Right renal cortex interstitium (tissue), 3 donors: ENCODE measurements around the gene TAT. TPM values are rescaled to one million over a fixed set of nuclear protein-coding genes. Genes with fewer than 3 reads are reported as not detected.

Source experiments
- DNase-seq, 3 donors: peaks; one replicate each; pipeline ENCODE4 v3.0.0-alpha.2; 2013; ENCODE audit warnings: low read depth in 3 of 3, low spot score in 2 of 3
- polyA plus RNA-seq, 3 donors: library from polyadenylated mRNA; unstranded; fragments of 120-200 nt; gene quantifications; one replicate each; pipeline ENCODE4 v1.2.1, GENCODE V29; 2013; ENCODE audit not compliant: insufficient read length in 3 of 3

Gene TAT
- polyA plus RNA-seq, 3 donors: 0.03 to 0.07 (median 0.04) TPM

DNA sequence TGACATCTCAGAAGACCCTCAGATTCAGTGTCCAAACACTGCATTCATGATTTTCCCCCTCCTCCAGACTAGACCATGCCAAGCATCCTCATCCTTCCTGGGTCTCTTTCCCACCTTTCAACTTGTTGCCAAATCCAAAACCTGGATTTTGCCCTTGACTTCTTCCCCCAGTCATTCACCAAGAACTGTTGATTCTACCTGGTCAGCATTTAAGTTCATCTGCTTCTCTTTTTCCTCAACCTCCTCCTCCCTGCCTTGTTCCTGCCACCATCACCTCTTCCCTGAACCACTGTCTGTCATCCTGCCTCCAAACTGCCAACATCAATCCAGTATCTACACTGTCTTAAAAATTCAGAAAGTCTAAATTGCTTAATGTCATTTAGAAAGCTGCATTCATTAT is 29.7 kb downstream of the TAT start:
- DNase-seq: no peak

DNA sequence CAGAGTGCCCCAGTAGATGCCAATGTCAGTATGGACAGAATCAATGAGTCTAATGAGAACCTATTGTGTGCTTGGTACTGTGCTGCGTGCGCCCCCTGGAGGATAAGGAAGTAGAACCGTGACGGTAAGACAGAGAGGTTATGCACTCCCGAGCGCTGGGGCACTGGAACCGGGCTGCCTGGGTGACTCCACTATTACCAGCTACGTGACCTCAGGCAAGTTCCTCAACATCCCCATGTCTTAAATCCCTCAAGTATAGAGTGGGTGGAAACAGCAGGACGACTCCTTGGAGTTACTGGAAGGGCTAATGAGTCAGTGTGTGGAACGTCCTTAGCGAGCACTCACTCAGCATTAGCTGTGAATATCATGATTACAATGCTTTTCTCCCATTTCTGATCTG is 34.5 kb downstream of the TAT start:
- no peak for DNase-seq

DNA sequence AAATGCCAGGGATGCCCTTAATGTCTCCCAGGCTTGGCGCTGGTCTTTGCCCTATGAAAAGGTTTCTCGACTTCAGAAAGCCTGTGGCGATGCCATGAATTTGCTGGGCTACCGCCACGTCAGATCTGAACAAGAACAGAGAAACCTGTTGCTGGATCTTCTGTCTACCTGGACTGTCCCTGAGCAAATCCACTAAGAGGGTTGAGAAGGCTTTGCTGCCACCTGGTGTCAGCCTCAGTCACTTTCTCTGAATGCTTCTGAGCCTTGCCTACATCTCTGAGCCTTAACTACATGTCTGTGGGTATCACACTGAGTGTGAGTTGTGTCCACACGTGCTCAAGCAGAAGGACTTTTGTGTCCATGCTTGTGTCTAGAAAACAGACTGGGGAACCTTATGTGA is 39.2 kb downstream of the TAT start:
- no peak for DNase-seq

DNA sequence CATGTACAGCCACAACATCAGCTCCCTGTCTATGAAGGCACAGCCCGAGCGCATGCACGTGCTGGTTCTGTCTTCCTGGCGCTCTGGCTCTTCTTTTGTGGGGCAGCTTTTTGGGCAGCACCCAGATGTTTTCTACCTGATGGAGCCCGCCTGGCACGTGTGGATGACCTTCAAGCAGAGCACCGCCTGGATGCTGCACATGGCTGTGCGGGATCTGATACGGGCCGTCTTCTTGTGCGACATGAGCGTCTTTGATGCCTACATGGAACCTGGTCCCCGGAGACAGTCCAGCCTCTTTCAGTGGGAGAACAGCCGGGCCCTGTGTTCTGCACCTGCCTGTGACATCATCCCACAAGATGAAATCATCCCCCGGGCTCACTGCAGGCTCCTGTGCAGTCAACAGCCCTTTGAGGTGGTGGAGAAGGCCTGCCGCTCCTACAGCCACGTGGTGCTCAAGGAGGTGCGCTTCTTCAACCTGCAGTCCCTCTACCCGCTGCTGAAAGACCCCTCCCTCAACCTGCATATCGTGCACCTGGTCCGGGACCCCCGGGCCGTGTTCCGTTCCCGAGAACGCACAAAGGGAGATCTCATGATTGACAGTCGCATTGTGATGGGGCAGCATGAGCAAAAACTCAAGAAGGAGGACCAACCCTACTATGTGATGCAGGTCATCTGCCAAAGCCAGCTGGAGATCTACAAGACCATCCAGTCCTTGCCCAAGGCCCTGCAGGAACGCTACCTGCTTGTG is 40.0 kb downstream of the TAT start:
- no peak for DNase-seq

DNA sequence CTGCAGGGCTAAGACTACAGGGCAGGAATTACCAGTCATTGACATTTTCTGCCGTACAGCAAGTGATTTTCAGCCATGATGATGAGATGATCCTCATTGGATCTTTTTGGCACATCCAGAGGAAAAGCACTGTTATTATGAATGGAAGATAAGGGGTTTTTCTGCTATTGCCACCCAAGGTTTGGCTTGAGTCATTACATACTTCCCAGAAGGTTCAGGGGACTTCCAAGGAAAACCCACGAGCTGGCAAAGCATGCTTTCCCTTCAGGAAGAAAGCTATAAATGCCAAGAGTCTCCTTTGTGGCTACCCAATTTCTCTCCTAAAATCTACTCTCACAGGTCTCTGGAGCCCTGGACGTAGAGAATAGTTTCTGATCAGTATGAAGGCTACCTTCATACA is 44.5 kb downstream of the TAT start:
- DNase-seq: no peak

DNA sequence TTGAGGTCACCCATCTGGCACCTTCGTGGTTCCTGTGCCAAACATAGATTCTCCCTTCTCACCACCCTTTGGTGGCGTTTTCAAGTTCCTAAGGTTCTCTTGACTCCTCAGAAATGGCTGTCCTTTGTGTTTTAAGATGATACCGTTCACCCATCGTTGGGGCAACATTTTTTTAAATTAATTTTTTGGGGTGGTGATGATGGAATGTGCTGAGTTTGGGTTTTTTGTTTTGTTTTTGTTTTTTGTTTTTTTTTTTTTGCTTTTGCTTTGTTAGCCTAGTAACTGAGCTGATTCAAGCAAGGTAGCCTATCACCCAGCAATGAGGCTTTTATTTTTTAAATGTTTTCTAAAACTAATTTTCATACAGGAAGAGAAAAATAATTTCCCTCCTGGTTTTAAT is 48.0 kb downstream of the TAT start:
- DNase-seq: no peak

DNA sequence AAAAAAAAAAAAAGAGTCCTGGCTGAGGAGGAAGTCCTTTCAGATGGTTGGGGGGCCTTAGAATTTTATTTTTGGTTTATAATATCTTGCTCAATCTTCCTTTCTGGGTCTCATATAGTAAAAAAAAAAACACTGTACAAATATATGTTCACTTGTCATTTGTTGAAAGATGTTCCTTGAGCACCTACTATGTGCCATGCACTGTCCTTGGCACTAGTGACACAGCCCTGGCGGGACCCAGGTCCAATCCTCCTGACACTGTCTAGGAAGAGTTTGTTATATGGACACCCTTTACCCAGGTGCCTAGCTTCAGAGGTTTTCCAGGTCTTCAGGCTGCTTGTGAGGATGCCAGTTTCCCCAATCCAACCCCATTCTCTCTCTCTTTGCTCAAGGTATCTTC is 48.6 kb downstream of the TAT start:
- no peak for DNase-seq

DNA sequence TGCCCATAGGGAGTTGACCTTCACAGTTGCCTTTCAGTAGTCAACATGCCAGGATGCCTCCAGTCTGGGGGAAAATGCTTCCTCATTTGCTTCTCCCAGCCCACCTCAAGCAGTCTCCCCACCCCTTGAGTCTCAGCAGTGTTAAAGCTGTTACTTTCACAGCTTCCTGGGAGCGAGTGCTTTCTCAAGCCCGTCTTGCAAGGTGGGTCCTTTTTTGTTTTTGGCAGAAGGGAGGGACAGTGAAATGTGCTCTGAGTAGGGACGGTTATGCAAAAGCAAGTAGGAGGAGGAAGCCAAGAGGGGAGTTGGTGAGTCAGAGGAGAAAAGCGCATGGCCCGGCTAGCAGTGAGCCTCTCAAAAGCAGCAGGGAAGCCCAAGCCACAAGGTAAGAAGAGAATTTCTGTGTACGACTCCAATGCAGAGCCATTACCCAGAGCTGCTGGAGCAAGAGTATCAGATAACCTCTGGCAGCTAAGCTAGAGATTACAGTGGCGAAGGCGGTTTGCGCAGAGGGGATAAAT is 50.7 kb downstream of the TAT start, which contains the start of gene CHST4:
CHST4 (plus strand) TSS at position 316 of the 521 bp plus-strand sequence. CDS start 10,252 bp downstream, outside the sequence.
- DNase-seq: peak in 1 of 3 donors; percentile 30

DNA sequence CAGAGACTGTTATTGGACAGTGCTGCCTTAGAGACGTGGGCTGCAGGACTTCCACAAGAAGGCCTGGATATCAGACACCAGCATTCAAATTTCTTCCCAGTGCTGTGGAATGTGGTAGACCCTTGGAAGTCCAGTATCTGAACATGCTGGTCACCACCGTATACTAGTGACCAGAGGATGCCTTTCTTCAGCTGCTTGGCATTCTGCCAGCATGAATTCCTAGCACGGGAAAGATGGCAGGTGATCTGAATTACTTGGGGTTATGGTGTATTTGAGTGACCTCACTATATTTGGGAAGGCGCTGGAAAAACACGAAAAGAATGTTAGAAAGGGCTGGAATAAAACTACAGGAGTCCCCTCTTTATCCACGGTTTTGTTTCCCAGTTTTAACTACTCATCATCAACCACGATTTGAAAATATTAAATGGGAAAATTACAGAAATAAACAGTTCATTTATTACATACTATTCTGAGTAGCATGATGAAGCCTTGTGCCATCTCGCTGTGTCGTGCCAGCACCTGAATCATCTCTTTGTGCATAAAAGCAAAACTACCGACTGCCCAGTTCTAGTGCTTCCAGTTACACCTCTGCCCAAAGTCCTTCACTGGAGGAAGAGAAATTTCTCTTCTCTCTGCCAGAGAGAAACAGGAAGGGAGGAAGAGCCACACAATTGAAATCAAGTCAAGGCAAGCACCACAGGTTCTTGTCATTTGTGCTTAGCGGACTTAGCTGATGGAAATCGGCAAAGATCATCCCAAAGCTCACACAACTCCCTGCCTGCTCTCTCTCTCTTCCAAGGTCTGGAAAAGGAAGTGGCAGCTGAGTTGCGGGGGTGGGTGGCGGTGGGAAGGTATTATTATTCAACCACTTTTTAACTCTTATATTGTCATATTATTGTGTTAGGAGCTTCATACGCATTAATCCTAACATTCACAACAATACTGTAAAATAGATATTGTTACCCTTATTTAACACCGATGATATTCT is 52.0 kb downstream of the TAT start:
- no peak for DNase-seq

DNA sequence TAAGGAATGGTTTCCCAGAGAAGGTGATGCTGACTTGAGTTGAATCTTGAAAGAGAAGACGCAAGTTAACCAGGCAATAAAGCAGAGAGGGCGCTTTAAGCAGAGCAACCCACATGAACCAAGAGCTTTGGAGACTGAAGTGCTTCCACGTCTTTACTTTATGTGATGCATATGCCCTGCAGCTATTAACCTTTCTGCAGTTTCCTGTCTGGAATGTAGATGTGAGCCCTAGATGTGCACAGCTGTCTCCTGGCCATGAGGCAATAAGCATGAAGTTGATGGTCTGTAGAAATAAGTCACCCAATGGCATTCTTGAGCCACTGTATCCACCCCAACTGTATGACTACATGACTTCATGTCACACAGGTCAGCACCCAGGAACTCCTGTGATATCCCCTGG is 56.3 kb downstream of the TAT start:
- DNase-seq: no peak

Other genes starting within 250 kb of the TAT start
- 1 to 10 TPM in 2 of 3 donors, under 1 TPM in 1; 0.69 to 1.3 (median 1.3) TPM for gene CALB2, start 218.4 kb downstream of the TAT start, polyA plus RNA-seq
- gene TLE7, start 135.0 kb downstream of the TAT start, polyA plus RNA-seq: not detected
- gene ZNF23, start 114.8 kb downstream of the TAT start, polyA plus RNA-seq: 10 to 100 TPM; 16.5 to 18.4 (median 17.9) TPM
- 10 to 100 TPM; 12.8 to 14.3 (median 13.6) TPM for gene ZNF19, start 87.8 kb downstream of the TAT start, polyA plus RNA-seq
- gene CHST4, start 50.7 kb downstream of the TAT start, polyA plus RNA-seq: under 1 TPM; 0.18 to 0.32 (median 0.25) TPM
- gene MARVELD3, start 49.1 kb upstream of the TAT start, polyA plus RNA-seq: 10 to 100 TPM; 12.9 to 15.9 (median 13.9) TPM
- gene PHLPP2, start 147.6 kb upstream of the TAT start, polyA plus RNA-seq: 1 to 10 TPM; 8.1 to 8.4 (median 8.2) TPM
- 10 to 100 TPM; 84.5 to 87.2 (median 84.7) TPM for gene AP1G1, start 231.7 kb upstream of the TAT start, polyA plus RNA-seq